HepG2 (cell line): Measurements from ENCODE around the gene RPUSD4. TPM values are rescaled to one million over a fixed set of nuclear protein-coding genes. Genes with fewer than 3 reads are reported as not detected.

Experiments used
- ARHGAP35 ChIP-seq: sonication (generic); formaldehyde crosslinking; IDR thresholded peaks from 2 replicates; pipeline ENCODE4 v1.9.0; 2022; ENCODE audit warnings: mild to moderate bottlenecking, inconsistent platforms, moderate library complexity, missing genetic modification reagents, borderline replicate concordance
- ATAD3A ChIP-seq: sonication (generic); formaldehyde crosslinking; IDR thresholded peaks from 2 replicates; pipeline ENCODE4 v1.4.0; 2020; ENCODE audit warnings: missing genetic modification reagents
- FLYWCH1 ChIP-seq: sonication (generic); formaldehyde crosslinking; IDR thresholded peaks from 2 replicates; pipeline ENCODE4 v1.8.1; 2023; ENCODE audit warnings: mild to moderate bottlenecking, missing genetic modification reagents
- FOXC1 ChIP-seq: sonication (generic); formaldehyde crosslinking; IDR thresholded peaks from 2 replicates; pipeline ENCODE4 v1.8.0; 2022; ENCODE audit warnings: mild to moderate bottlenecking, missing genetic modification reagents, borderline replicate concordance
- HNRNPUL1 ChIP-seq: fragments of 200-400 bp; formaldehyde crosslinking; IDR thresholded peaks from 2 replicates; pipeline ENCODE4 v1.6.1; 2017; ENCODE audit warnings: low read depth, mild to moderate bottlenecking, low read length, moderate library complexity
- HOXA5 ChIP-seq: sonication (generic); formaldehyde crosslinking; IDR thresholded peaks from 2 replicates; pipeline ENCODE4 v1.4.0; 2020; ENCODE audit warnings: missing genetic modification reagents
- JUN ChIP-seq: sonication (generic); formaldehyde crosslinking; IDR thresholded peaks from 2 replicates; pipeline ENCODE4 v1.4.0; 2020; ENCODE audit warnings: mild to moderate bottlenecking, missing genetic modification reagents
- KLF9 ChIP-seq: IDR thresholded peaks from 2 replicates; pipeline ENCODE4 v1.6.1; 2016; ENCODE audit warnings: low read depth
- MED13 ChIP-seq: sonication (generic); formaldehyde crosslinking; IDR thresholded peaks from 2 replicates; pipeline ENCODE4 v1.5.0; 2020; ENCODE audit warnings: missing genetic modification reagents
- MXD3 ChIP-seq: IDR thresholded peaks from 2 replicates; pipeline ENCODE4 v1.6.1; 2016; ENCODE audit warnings: mild to moderate bottlenecking, missing biosample characterization, missing genetic modification reagents
- RNF2 ChIP-seq: fragments of 450-650 bp; conservative IDR thresholded peaks from 2 replicates; pipeline ENCODE4 v1.6.1; 2016; ENCODE audit warnings: low read depth
- RORA ChIP-seq: sonication (generic); formaldehyde crosslinking; IDR thresholded peaks from 2 replicates; pipeline ENCODE4 v1.5.0; 2020; ENCODE audit warnings: mild to moderate bottlenecking, missing genetic modification reagents, moderate library complexity
- SATB2 ChIP-seq: sonication (generic); formaldehyde crosslinking; IDR thresholded peaks from 2 replicates; pipeline ENCODE4 v1.5.0; 2020; ENCODE audit warnings: missing genetic modification reagents
- SKI ChIP-seq: fragments of 450-650 bp; IDR thresholded peaks from one replicate; pipeline ENCODE4 v1.6.1; 2018; ENCODE audit warnings: mild to moderate bottlenecking; ENCODE audit not compliant: partially characterized antibody
- SNRNP70 ChIP-seq: fragments of 200-400 bp; formaldehyde crosslinking; IDR thresholded peaks from 2 replicates; pipeline ENCODE4 v1.6.1; 2017; ENCODE audit warnings: mild to moderate bottlenecking, low read depth, low read length, moderate library complexity
- TRIM22 ChIP-seq: fragments of 450-650 bp; IDR thresholded peaks from 2 replicates; pipeline ENCODE4 v1.6.1; 2017
- ZBTB25 ChIP-seq: IDR thresholded peaks from 2 replicates; pipeline ENCODE4 v1.6.1; 2018; ENCODE audit warnings: missing genetic modification reagents
- ZNF142 ChIP-seq: sonication (generic); formaldehyde crosslinking; IDR thresholded peaks from 2 replicates; pipeline ENCODE4 v1.4.0; 2020; ENCODE audit warnings: missing genetic modification reagents
- ZNF180 ChIP-seq: sonication (generic); formaldehyde crosslinking; IDR thresholded peaks from 2 replicates; pipeline ENCODE4 v1.4.0; 2020; ENCODE audit warnings: low read depth, missing genetic modification reagents, borderline replicate concordance
- ZSCAN25 ChIP-seq: sonication (generic); formaldehyde crosslinking; IDR thresholded peaks from 2 replicates; pipeline ENCODE4 v1.8.0; 2022; ENCODE audit warnings: mild to moderate bottlenecking, missing genetic modification reagents
- polyA plus RNA-seq, 8 experiments: library from polyadenylated mRNA; depleted of rRNA in 3 of 8; stranded (reverse) in 7 of 8; unstranded in 1 of 8; fragments of >200 nt; fragmentation: Illumina TruSeq in 4 of 8; extraction: Trizol in 4 of 8; gene quantifications; 2 replicates each; pipeline versions ENCODE4 v1.2.1 to v1.2.3, GENCODE V29; 2011 to 2016; ENCODE audit warnings: low read depth in 4 of 8, missing spikeins in 1 of 8, mixed read lengths in 1 of 8; ENCODE audit not compliant: insufficient read depth in 1 of 8
- total RNA-seq, 5 experiments: library from RNA; depleted of rRNA; stranded (reverse); fragments of >200 nt; fragmentation: Illumina TruSeq; extraction: Trizol; gene quantifications; 2 replicates each; pipeline ENCODE4 v1.2.3, GENCODE V29; 2016; ENCODE audit warnings: low read depth in 1 of 5
- TF ChIP-seq, protein P1 (sequence below): sonication (generic); formaldehyde crosslinking; IDR thresholded peaks from 2 replicates; pipeline ENCODE4 v1.4.0; 2020; ENCODE audit warnings: mild to moderate bottlenecking, low read depth, missing genetic modification reagents

The RPUSD4 gene
- total and polyA plus RNA-seq, 2 of the 13 experiments (the other 11 are each of a cell fraction or from before 2014, with no cell fraction given), result 45.0 to 52.9 TPM

GRCh38 chr11:126158054-126158791 is 53.2 kb downstream of the RPUSD4 start (continued):
- TF ChIP-seq HNRNPUL1 (no peak), RNF2 (no peak), MED13 (CRISPR knock-in tag) (no peak), SATB2 (CRISPR knock-in tag) (no peak), ARHGAP35 (CRISPR knock-in tag) (no peak), ATAD3A (CRISPR knock-in tag) (no peak), JUN (CRISPR knock-in tag) (no peak), FLYWCH1 (CRISPR knock-in tag) (no peak), ZNF142 (CRISPR knock-in tag) (no peak), ZBTB25 (CRISPR knock-in tag) (no peak), SKI (no peak), KLF9 (CRISPR knock-in tag) (no peak), SNRNP70 (no peak), ZSCAN25 (no peak), MXD3 (CRISPR knock-in tag) (no peak), HOXA5 (no peak), FOXC1 (CRISPR knock-in tag) (no peak), ZNF180 (CRISPR knock-in tag) (no peak), TRIM22 (no peak), RORA (no peak)
- TF ChIP-seq, protein P1, sequence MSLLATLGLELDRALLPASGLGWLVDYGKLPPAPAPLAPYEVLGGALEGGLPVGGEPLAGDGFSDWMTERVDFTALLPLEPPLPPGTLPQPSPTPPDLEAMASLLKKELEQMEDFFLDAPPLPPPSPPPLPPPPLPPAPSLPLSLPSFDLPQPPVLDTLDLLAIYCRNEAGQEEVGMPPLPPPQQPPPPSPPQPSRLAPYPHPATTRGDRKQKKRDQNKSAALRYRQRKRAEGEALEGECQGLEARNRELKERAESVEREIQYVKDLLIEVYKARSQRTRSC, result no peak
